ENCODE results near the gene GABRR3.

The GABRR3 gene

GRCh38 chr3:97968376-97968775, 66.7 kb downstream of the GABRR3 start:
- Mint-ChIP-seq H3K27me3 (ENCODE audit: low read depth) (no peaks in the 10 kb centered on the region), H3K36me3 (ENCODE audit: low read depth) (peaks cover 50% of the 10 kb centered on the region), H3K27ac (peak overlapping the region; percentile 78), H3K9me3 (no peaks in the 10 kb centered on the region), H3K4me3 (peak overlapping the region; percentile 70), H3K4me1 (ENCODE audit: low read depth) (peaks cover 76% of the 10 kb centered on the region)

GRCh38 chr3:97967966-97968365, 67.1 kb downstream of the GABRR3 start:
- Mint-ChIP-seq H3K27ac (peak overlapping the region; percentile 78), H3K9me3 (no peaks in the 10 kb centered on the region), H3K4me1 (ENCODE audit: low read depth) (peaks cover 72% of the 10 kb centered on the region), H3K27me3 (ENCODE audit: low read depth) (no peaks in the 10 kb centered on the region), H3K36me3 (ENCODE audit: low read depth) (peaks cover 50% of the 10 kb centered on the region), H3K4me3 (peak overlapping the region; percentile 70)

- peaks cover 42% of the 10 kb centered on the region for H3K4me1 Mint-ChIP-seq (ENCODE audit: low read depth)
- H3K4me3 Mint-ChIP-seq, result no peak overlapping the region
- H3K27ac Mint-ChIP-seq, result peak overlapping the region; percentile 21
- no peaks in the 10 kb centered on the region for H3K27me3 Mint-ChIP-seq (ENCODE audit: low read depth)
- H3K36me3 Mint-ChIP-seq (ENCODE audit: low read depth), result peaks cover 59% of the 10 kb centered on the region
- H3K9me3 Mint-ChIP-seq, result no peaks in the 10 kb centered on the region
These were observed 73.9 kb downstream of the GABRR3 start for GRCh38 chr3:97960993-97961766.

- Mint-ChIP-seq H3K9me3 (no peaks in the 10 kb centered on the region), H3K27ac (no peak overlapping the region), H3K4me1 (ENCODE audit: low read depth) (peaks cover 37% of the 10 kb centered on the region), H3K4me3 (no peak overlapping the region), H3K27me3 (ENCODE audit: low read depth) (no peaks in the 10 kb centered on the region), H3K36me3 (ENCODE audit: low read depth) (peaks cover 55% of the 10 kb centered on the region)
These were observed 74.6 kb downstream of the GABRR3 start for GRCh38 chr3:97960551-97960950.

GRCh38 chr3:97959872-97960271, 75.2 kb downstream of the GABRR3 start:
- peaks cover 38% of the 10 kb centered on the region for H3K4me1 Mint-ChIP-seq (ENCODE audit: low read depth)
- no peak overlapping the region for H3K4me3 Mint-ChIP-seq
- H3K36me3 Mint-ChIP-seq (ENCODE audit: low read depth), result peaks cover 58% of the 10 kb centered on the region
- H3K27ac Mint-ChIP-seq, result no peak overlapping the region
- no peaks in the 10 kb centered on the region for H3K9me3 Mint-ChIP-seq
- H3K27me3 Mint-ChIP-seq (ENCODE audit: low read depth), result no peaks in the 10 kb centered on the region

- H3K27ac Mint-ChIP-seq, result no peak overlapping the region
- H3K36me3 Mint-ChIP-seq (ENCODE audit: low read depth), result peaks cover 57% of the 10 kb centered on the region
These were observed 76.3 kb downstream of the GABRR3 start for GRCh38 chr3:97958796-97959195.

GRCh38 chr3:97958396-97958795, 76.7 kb downstream of the GABRR3 start:
- Mint-ChIP-seq H3K4me3 (no peak overlapping the region), H3K36me3 (ENCODE audit: low read depth) (peaks cover 54% of the 10 kb centered on the region), H3K4me1 (ENCODE audit: low read depth) (peaks cover 31% of the 10 kb centered on the region), H3K27me3 (ENCODE audit: low read depth) (no peaks in the 10 kb centered on the region), H3K9me3 (no peaks in the 10 kb centered on the region), H3K27ac (no peak overlapping the region)

More at GRCh38 chr3:97958796-97959195, 76.3 kb downstream of the GABRR3 start:
- no peaks in the 10 kb centered on the region for H3K9me3 Mint-ChIP-seq
- peaks cover 35% of the 10 kb centered on the region for H3K4me1 Mint-ChIP-seq (ENCODE audit: low read depth)
- H3K27me3 Mint-ChIP-seq (ENCODE audit: low read depth), result no peaks in the 10 kb centered on the region
- no peak overlapping the region for H3K4me3 Mint-ChIP-seq

- no peaks in the 10 kb centered on the region for H3K27me3 Mint-ChIP-seq (ENCODE audit: low read depth)
- peak overlapping the region; percentile 31 for H3K27ac Mint-ChIP-seq
- H3K4me1 Mint-ChIP-seq (ENCODE audit: low read depth), result peaks cover 32% of the 10 kb centered on the region
- H3K4me3 Mint-ChIP-seq, result no peak overlapping the region
- peaks cover 58% of the 10 kb centered on the region for H3K36me3 Mint-ChIP-seq (ENCODE audit: low read depth)
- H3K9me3 Mint-ChIP-seq, result no peaks in the 10 kb centered on the region
These were observed 77.4 kb downstream of the GABRR3 start for GRCh38 chr3:97957617-97958311.

- H3K4me3 Mint-ChIP-seq, result no peak overlapping the region
- H3K36me3 Mint-ChIP-seq (ENCODE audit: low read depth), result peaks cover 58% of the 10 kb centered on the region
- H3K9me3 Mint-ChIP-seq, result no peaks in the 10 kb centered on the region
- H3K4me1 Mint-ChIP-seq (ENCODE audit: low read depth), result peaks cover 16% of the 10 kb centered on the region
- no peak overlapping the region for H3K27ac Mint-ChIP-seq
- no peaks in the 10 kb centered on the region for H3K27me3 Mint-ChIP-seq (ENCODE audit: low read depth)
These were observed 79.1 kb downstream of the GABRR3 start for GRCh38 chr3:97956051-97956450.

GRCh38 chr3:97954228-97954827, 80.8 kb downstream of the GABRR3 start:
- peaks cover 65% of the 10 kb centered on the region for H3K36me3 Mint-ChIP-seq (ENCODE audit: low read depth)
- H3K27ac Mint-ChIP-seq, result no peak overlapping the region
- no peaks in the 10 kb centered on the region for H3K9me3 Mint-ChIP-seq
- H3K27me3 Mint-ChIP-seq (ENCODE audit: low read depth), result no peaks in the 10 kb centered on the region
- H3K4me3 Mint-ChIP-seq, result no peak overlapping the region
- H3K4me1 Mint-ChIP-seq (ENCODE audit: low read depth), result peaks cover 19% of the 10 kb centered on the region

- no peaks in the 10 kb centered on the region for H3K9me3 Mint-ChIP-seq
- peaks cover 22% of the 10 kb centered on the region for H3K4me1 Mint-ChIP-seq (ENCODE audit: low read depth)
- no peak overlapping the region for H3K4me3 Mint-ChIP-seq
- H3K27ac Mint-ChIP-seq, result peak overlapping the region; percentile 12
- no peaks in the 10 kb centered on the region for H3K27me3 Mint-ChIP-seq (ENCODE audit: low read depth)
- peaks cover 68% of the 10 kb centered on the region for H3K36me3 Mint-ChIP-seq (ENCODE audit: low read depth)
These were observed 82.2 kb downstream of the GABRR3 start for GRCh38 chr3:97952872-97953271.

GRCh38 chr3:97952280-97952679, 82.8 kb downstream of the GABRR3 start:
- no peaks in the 10 kb centered on the region for H3K9me3 Mint-ChIP-seq
- peaks cover 22% of the 10 kb centered on the region for H3K4me1 Mint-ChIP-seq (ENCODE audit: low read depth)
- no peak overlapping the region for H3K4me3 Mint-ChIP-seq
- no peaks in the 10 kb centered on the region for H3K27me3 Mint-ChIP-seq (ENCODE audit: low read depth)
- H3K27ac Mint-ChIP-seq, result no peak overlapping the region
- peaks cover 64% of the 10 kb centered on the region for H3K36me3 Mint-ChIP-seq (ENCODE audit: low read depth)

- Mint-ChIP-seq H3K4me3 (no peak overlapping the region), H3K27ac (no peak overlapping the region), H3K36me3 (ENCODE audit: low read depth) (peaks cover 71% of the 10 kb centered on the region), H3K9me3 (no peaks in the 10 kb centered on the region), H3K4me1 (ENCODE audit: low read depth) (peaks cover 20% of the 10 kb centered on the region), H3K27me3 (ENCODE audit: low read depth) (no peaks in the 10 kb centered on the region)
These were observed 84.8 kb downstream of the GABRR3 start for GRCh38 chr3:97950360-97950759.

GRCh38 chr3:97949743-97950142, 85.4 kb downstream of the GABRR3 start:
- no peaks in the 10 kb centered on the region for H3K9me3 Mint-ChIP-seq
- peaks cover 66% of the 10 kb centered on the region for H3K36me3 Mint-ChIP-seq (ENCODE audit: low read depth)

GRCh38 chr3:97949110-97949485, 86.0 kb downstream of the GABRR3 start:
- Mint-ChIP-seq H3K9me3 (no peaks in the 10 kb centered on the region), H3K36me3 (ENCODE audit: low read depth) (peaks cover 64% of the 10 kb centered on the region), H3K27ac (no peak overlapping the region), H3K4me1 (ENCODE audit: low read depth) (peaks cover 13% of the 10 kb centered on the region), H3K4me3 (no peak overlapping the region), H3K27me3 (ENCODE audit: low read depth) (no peaks in the 10 kb centered on the region)

More at GRCh38 chr3:97949743-97950142, 85.4 kb downstream of the GABRR3 start:
- no peak overlapping the region for H3K27ac Mint-ChIP-seq
- no peaks in the 10 kb centered on the region for H3K27me3 Mint-ChIP-seq (ENCODE audit: low read depth)
- peaks cover 15% of the 10 kb centered on the region for H3K4me1 Mint-ChIP-seq (ENCODE audit: low read depth)
- H3K4me3 Mint-ChIP-seq, result no peak overlapping the region
